H1 (cell line): ENCODE measurements around the gene RSKR. TPM values are rescaled to one million over a fixed set of nuclear protein-coding genes. Genes with fewer than 3 reads are reported as not detected.

ENCODE experiments used
- CTCF ChIA-PET: fragments of 300-600 bp; sonication (Branson Sonifier 250); formaldehyde crosslinking; loops from one replicate; lab custom pipeline; 2021; ENCODE audit not compliant: partially characterized antibody; lab: Charles Lee
- POLR2A ChIA-PET: fragments of 300-600 bp; sonication (Branson Sonifier 250); formaldehyde crosslinking; loops from one replicate; lab custom pipeline; 2021; ENCODE audit warnings: inconsistent platforms; ENCODE audit not compliant: partially characterized antibody; lab: Charles Lee
- DNase-seq, 2 experiments: peaks; one replicate each; pipeline versions ENCODE4 v3.0.0 to v3.0.0-alpha.2; 2010 to 2022; ENCODE audit warnings: low spot score in 2 of 2, low read depth in 1 of 2, mixed read lengths in 1 of 2
- FAIRE-seq: peaks from 2 replicates; lab custom pipeline; 2011; peaks lifted over from hg19 to GRCh38; lab: Jason Lieb, UNC
- H2AFZ ChIP-seq: 2 replicates; pipeline ENCODE4 v1.8.1; 2012; ENCODE audit warnings: low read length, inconsistent platforms
- H2AK5ac ChIP-seq: 2 replicates; pipeline ENCODE4 v1.6.1; 2013; ENCODE audit warnings: low read depth, low read length
- H2BK120ac ChIP-seq: replicated peaks from 2 replicates; pipeline ENCODE3; 2013; ENCODE audit warnings: low read depth, low read length, inconsistent platforms
- H2BK12ac ChIP-seq: 2 replicates; pipeline ENCODE4 v1.6.1; 2013; ENCODE audit warnings: low read depth, low read length
- H2BK15ac ChIP-seq: 2 replicates; pipeline ENCODE4 v1.6.1; 2013; ENCODE audit warnings: low read length
- H2BK20ac ChIP-seq: 2 replicates; pipeline ENCODE4 v1.6.1; 2013; ENCODE audit warnings: low read length
- H2BK5ac ChIP-seq: 2 replicates; pipeline ENCODE4 v1.6.1; 2013; ENCODE audit warnings: low read depth, low read length
- H3K14ac ChIP-seq: 2 replicates; pipeline ENCODE4 v1.6.1; 2013; ENCODE audit warnings: inconsistent platforms; ENCODE audit not compliant: insufficient read length
- H3K18ac ChIP-seq: 2 replicates; pipeline ENCODE4 v1.6.1; 2013; ENCODE audit warnings: low read length; ENCODE audit errors: extremely low read depth
- H3K23ac ChIP-seq: 2 replicates; pipeline ENCODE4 v1.6.1; 2013; ENCODE audit warnings: inconsistent platforms; ENCODE audit not compliant: insufficient read length
- H3K23me2 ChIP-seq: 2 replicates; pipeline ENCODE4 v1.6.1; 2013; ENCODE audit warnings: low read depth, low read length
- H3K27ac ChIP-seq: 2 replicates; pipeline ENCODE4 v1.6.1; 2011; ENCODE audit warnings: low read depth, low read length, inconsistent platforms
- H3K27me3 ChIP-seq, 4 experiments: replicated peaks in 1 of 4; 1 replicate in 1 of 4; 2 replicates in 3 of 4; pipeline versions ENCODE4 v1.6.1 to v1.8.1; 2011 to 2013; ENCODE audit warnings: low read length in 3 of 4, mild to moderate bottlenecking in 3 of 4, inconsistent platforms in 2 of 4, mixed read lengths in 2 of 4, moderate library complexity in 1 of 4; ENCODE audit not compliant: control insufficient read depth in 3 of 4, insufficient read depth in 3 of 4; ENCODE audit errors: extremely low read depth in 1 of 4
- H3K36me3 ChIP-seq, 4 experiments: 2 replicates each; pipeline versions ENCODE4 v1.6.1 to v1.8.1; 2011 to 2013; ENCODE audit warnings: mild to moderate bottlenecking in 4 of 4, low read length in 3 of 4, moderate library complexity in 2 of 4, control low read depth in 1 of 4, inconsistent platforms in 1 of 4; ENCODE audit not compliant: insufficient read depth in 4 of 4, control insufficient read depth in 2 of 4
- H3K4ac ChIP-seq: replicated peaks from 2 replicates; pipeline ENCODE3; 2013; ENCODE audit warnings: low read length, low read depth, mixed read lengths, inconsistent platforms; ENCODE audit not compliant: insufficient read length
- H3K4me1 ChIP-seq, 4 experiments: replicated peaks in 1 of 4; 1 replicate in 1 of 4; 2 replicates in 3 of 4; pipeline versions ENCODE4 v1.6.1 to v1.8.1; 2011 to 2013; ENCODE audit warnings: low read length in 3 of 4, inconsistent platforms in 2 of 4, mixed read lengths in 1 of 4; ENCODE audit not compliant: insufficient read depth in 4 of 4, control insufficient read depth in 3 of 4
- H3K4me2 ChIP-seq, 2 experiments: 2 replicates each; pipeline versions ENCODE4 v1.6.1 to v1.8.1; 2011 to 2013; ENCODE audit warnings: low read depth in 2 of 2, low read length in 2 of 2, control low read depth in 1 of 2, inconsistent platforms in 1 of 2, mild to moderate bottlenecking in 1 of 2; ENCODE audit not compliant: insufficient read depth in 1 of 2
- H3K4me3 ChIP-seq, 4 experiments: fragments of 200-600, 300-600 bp in 1 of 4; sonication (generic), shearing (Covaris generic), sonication (Bioruptor Twin) in 1 of 4; 2 replicates each; pipeline versions ENCODE4 v1.5.1 to v1.8.1; 2011 to 2016; ENCODE audit warnings: low read length in 4 of 4, low read depth in 3 of 4, control low read depth in 2 of 4, inconsistent platforms in 2 of 4, mild to moderate bottlenecking in 2 of 4, mixed read lengths in 1 of 4, moderate library complexity in 1 of 4; ENCODE audit not compliant: insufficient read depth in 2 of 4; ENCODE audit errors: extremely low read depth in 1 of 4
- H3K56ac ChIP-seq: replicated peaks from 2 replicates; pipeline ENCODE3; 2013; ENCODE audit warnings: low read depth, mild to moderate bottlenecking, mixed read lengths, low read length, inconsistent platforms; ENCODE audit not compliant: insufficient read length
- H3K79me1 ChIP-seq: 2 replicates; pipeline ENCODE4 v1.6.1; 2013; ENCODE audit warnings: low read depth, low read length, control low read depth
- H3K79me2 ChIP-seq, 2 experiments: 2 replicates each; pipeline versions ENCODE4 v1.6.1 to v1.8.1; 2012 to 2013; ENCODE audit warnings: low read length in 2 of 2, mild to moderate bottlenecking in 2 of 2, inconsistent platforms in 1 of 2; ENCODE audit not compliant: insufficient read depth in 2 of 2, control insufficient read depth in 1 of 2
- H3K9ac ChIP-seq, 4 experiments: replicated peaks in 1 of 4; 1 replicate in 1 of 4; 2 replicates in 3 of 4; pipeline versions ENCODE4 v1.6.1 to v1.8.1; 2011 to 2013; ENCODE audit warnings: low read depth in 3 of 4, low read length in 3 of 4, control low read depth in 2 of 4, mild to moderate bottlenecking in 2 of 4, moderate library complexity in 2 of 4, inconsistent platforms in 1 of 4; ENCODE audit errors: extremely low read depth in 1 of 4
- H3K9me3 ChIP-seq, 2 experiments: 2 replicates each; pipeline versions ENCODE4 v1.6.1 to v1.8.1; 2012 to 2013; ENCODE audit warnings: mild to moderate bottlenecking in 2 of 2, moderate library complexity in 2 of 2, control low read depth in 1 of 2, inconsistent platforms in 1 of 2, low read depth in 1 of 2, low read length in 1 of 2, mixed read lengths in 1 of 2; ENCODE audit not compliant: insufficient read depth in 2 of 2
- H4K20me1 ChIP-seq, 2 experiments: replicated peaks in 1 of 2; 2 replicates each; pipeline versions ENCODE3 to v1.8.1; 2011 to 2013; ENCODE audit warnings: inconsistent platforms in 2 of 2, low read length in 2 of 2, mild to moderate bottlenecking in 1 of 2; ENCODE audit not compliant: insufficient read depth in 2 of 2, control insufficient read depth in 1 of 2
- H4K5ac ChIP-seq: 2 replicates; pipeline ENCODE4 v1.6.1; 2013; ENCODE audit warnings: low read length, low read depth, mixed read lengths, inconsistent platforms; ENCODE audit not compliant: insufficient read length
- H4K8ac ChIP-seq: 2 replicates; pipeline ENCODE4 v1.8.0; 2013; ENCODE audit warnings: mild to moderate bottlenecking, moderate library complexity, low read length, inconsistent platforms; ENCODE audit not compliant: insufficient read depth; ENCODE audit errors: extremely low read depth
- H4K91ac ChIP-seq: replicated peaks from 2 replicates; pipeline ENCODE3; 2013; ENCODE audit warnings: low read length, mixed read lengths, inconsistent platforms; ENCODE audit not compliant: insufficient read length
- NRF1 ChIP-seq: IDR thresholded peaks from 2 replicates; pipeline ENCODE4 v1.6.1; 2011; ENCODE audit warnings: mild to moderate bottlenecking, low read depth, low read length, improper control_type of control experiment
- WGBS, 2 experiments: shearing (Covaris generic) in 1 of 2; methylation state at CpG; one replicate each; pipeline versions ENCODE4 v1.1.6 to v1.1.7; 2013 to 2015; ENCODE audit warnings: low lambda C conversion rate in 2 of 2, mixed read lengths in 2 of 2, inconsistent platforms in 1 of 2, low coverage in 1 of 2, missing lambda C conversion rate in 1 of 2; ENCODE audit not compliant: insufficient replicate concordance in 2 of 2, insufficient coverage in 1 of 2, insufficient read length in 1 of 2; ENCODE audit errors: extremely low coverage in 1 of 2, missing lambda C conversion rate in 1 of 2; 5-methylcytosine and 5-hydroxymethylcytosine counted together
- polyA plus RNA-seq, 7 experiments: library from polyadenylated mRNA; depleted of rRNA in 3 of 7; stranded (reverse) in 5 of 7; unstranded in 2 of 7; fragments of >200 nt in 5 of 7; fragments of 200-250 nt in 2 of 7; gene quantifications; 1 replicate in 5 of 7; 2 replicates in 1 of 7; 4 replicates in 1 of 7; pipeline versions ENCODE4 v1.2.1 to v1.2.3, GENCODE V29; 2011 to 2013; ENCODE audit warnings: missing spikeins in 2 of 7, mixed read lengths in 2 of 7
- total RNA-seq: library from RNA; stranded (reverse); fragmentation: NEBNext Ultra II Directional; extraction: Animal tissue kit (Norgen Biotek cat#: 25700); gene quantifications from 2 replicates; pipeline ENCODE4 v1.2.1, GENCODE V29; 2021

The RSKR gene
- total and polyA plus RNA-seq, 2 of the 8 experiments (the other 6 are each of a cell fraction or from before 2014, with no cell fraction given), result 24.1 to 28.5 TPM

- no peak overlapping the region for H3K14ac ChIP-seq
- no peaks in the 10 kb centered on the region for H3K23me2 ChIP-seq
- H3K27me3 ChIP-seq, result no peaks in the 10 kb centered on the region
- FAIRE-seq (no peak), DNase-seq (no peak)
- H2BK120ac ChIP-seq, result no peak overlapping the region
- H3K4me3 ChIP-seq, result no peak overlapping the region
- no peak overlapping the region for H3K4ac ChIP-seq
- no peaks in the 10 kb centered on the region for H3K79me1 ChIP-seq
- H3K4me2 ChIP-seq, result no peak overlapping the region
- no peak overlapping the region for H2BK15ac ChIP-seq
- no peak overlapping the region for H2AK5ac ChIP-seq
- H3K9me3 ChIP-seq, result no peaks in the 10 kb centered on the region
- WGBS, 2 experiments, result 84% methylated on average over 3 of the region's 3 CpGs; no CpG with 5 or more reads in 1 of the 2 experiments
- ChIA-PET POLR2A (interaction anchor here (1.4 kb wide), 1 partner anchor 11 kb away, joined by 6 read pairs; the partner anchor contains the start of gene UNC119), CTCF (interaction anchor here (0.6 to 1.1 kb wide), 2 partner anchors 15 to 51 kb away, joined by 3 to 4 read pairs; partner anchors contain the start of gene RSKR)
- no peak overlapping the region; a peak in 1 of 7 replicates for H3K9ac ChIP-seq
- H2BK20ac ChIP-seq, result no peak overlapping the region
- H3K36me3 ChIP-seq, result peaks cover 0 to 21% (median 15%) of the 10 kb centered on the region in 4 experiments; a peak in 7 of 8 replicates
- no peak for TF ChIP-seq NRF1
- H2BK12ac ChIP-seq, result no peak overlapping the region
- no peak overlapping the region for H3K18ac ChIP-seq
- H4K91ac ChIP-seq, result no peak overlapping the region
- peaks cover 0 to 2% of the 10 kb centered on the region in 2 experiments for H4K20me1 ChIP-seq
- H4K5ac ChIP-seq, result no peak overlapping the region
- H4K8ac ChIP-seq, result no peak overlapping the region
- H3K23ac ChIP-seq, result no peak overlapping the region
- no peak overlapping the region for H3K56ac ChIP-seq
- peaks cover 0 to 4% of the 10 kb centered on the region in 2 experiments; a peak in 1 of 4 replicates for H3K79me2 ChIP-seq
- H3K4me1 ChIP-seq, result no peaks in the 10 kb centered on the region
- H2BK5ac ChIP-seq, result no peak overlapping the region
- no peak overlapping the region for H3K27ac ChIP-seq
- H2AFZ ChIP-seq, result no peak overlapping the region
Measured at GRCh38 chr17:28563475-28563874, 50.5 kb downstream of the RSKR start.

Other genes starting within 250 kb of the RSKR start
- not detected in 2 replicates for gene SEBOX, start 249.0 kb downstream of the RSKR start, total RNA-seq
- gene SEBOX, start 249.0 kb downstream of the RSKR start, polyA plus RNA-seq (2011; rRNA removed), result not detected in 2 replicates
- not detected in 2 replicates for gene VTN, start 243.9 kb downstream of the RSKR start, total RNA-seq
- 0.18 and 0.38 TPM in 2 replicates for gene VTN, start 243.9 kb downstream of the RSKR start, polyA plus RNA-seq (2011; rRNA removed)
- 6.5 and 9.2 TPM in 2 replicates for gene SARM1, start 242.5 kb downstream of the RSKR start, total RNA-seq
- 5.8 and 6.1 TPM in 2 replicates for gene SARM1, start 242.5 kb downstream of the RSKR start, polyA plus RNA-seq (2011; rRNA removed)
- 7.1 and 8.7 TPM in 2 replicates for gene SLC46A1, start 208.0 kb downstream of the RSKR start, total RNA-seq
- 5.3 and 5.9 TPM in 2 replicates for gene SLC46A1, start 208.0 kb downstream of the RSKR start, polyA plus RNA-seq (2011; rRNA removed)
- gene SLC13A2, start 140.5 kb downstream of the RSKR start, total RNA-seq, result not detected in 2 replicates
- not detected in 2 replicates for gene SLC13A2, start 140.5 kb downstream of the RSKR start, polyA plus RNA-seq (2011; rRNA removed)
- gene FOXN1, start 107.8 kb downstream of the RSKR start, total RNA-seq, result not detected in 2 replicates
- gene FOXN1, start 107.8 kb downstream of the RSKR start, polyA plus RNA-seq (2011; rRNA removed), result not detected in 2 replicates
- 43.5 and 44.1 TPM in 2 replicates for gene UNC119, start 61.6 kb downstream of the RSKR start, total RNA-seq
- 94.4 and 122 TPM in 2 replicates for gene UNC119, start 61.6 kb downstream of the RSKR start, polyA plus RNA-seq (2011; rRNA removed)
- 47.4 and 50.6 TPM in 2 replicates for gene PIGS, start 42.7 kb downstream of the RSKR start, total RNA-seq
- gene PIGS, start 42.7 kb downstream of the RSKR start, polyA plus RNA-seq (2011; rRNA removed), result 44.3 and 72.7 TPM in 2 replicates
- gene ALDOC, start 37.3 kb downstream of the RSKR start, total RNA-seq, result 51.3 and 51.6 TPM in 2 replicates
- gene ALDOC, start 37.3 kb downstream of the RSKR start, polyA plus RNA-seq (2011; rRNA removed), result 103 and 134 TPM in 2 replicates
- gene SPAG5, start 15.2 kb downstream of the RSKR start, total RNA-seq, result 115 and 129 TPM in 2 replicates
- 51.7 and 57.1 TPM in 2 replicates for gene SPAG5, start 15.2 kb downstream of the RSKR start, polyA plus RNA-seq (2011; rRNA removed)
- gene BLTP2, start 31.0 kb upstream of the RSKR start, total RNA-seq, result 123 and 140 TPM in 2 replicates
- gene BLTP2, start 31.0 kb upstream of the RSKR start, polyA plus RNA-seq (2011; rRNA removed), result 80.9 and 94.9 TPM in 2 replicates
- gene SDF2, start 47.7 kb upstream of the RSKR start, total RNA-seq, result 43.6 and 44.8 TPM in 2 replicates
- 48.0 and 65.4 TPM in 2 replicates for gene SDF2, start 47.7 kb upstream of the RSKR start, polyA plus RNA-seq (2011; rRNA removed)
- gene SUPT6H, start 48.0 kb upstream of the RSKR start, total RNA-seq, result 59.9 and 62.4 TPM in 2 replicates
- 32.0 and 35.7 TPM in 2 replicates for gene SUPT6H, start 48.0 kb upstream of the RSKR start, polyA plus RNA-seq (2011; rRNA removed)
- gene PROCA1, start 97.7 kb upstream of the RSKR start, total RNA-seq, result 17.8 and 21.2 TPM in 2 replicates
- 26.3 and 42.3 TPM in 2 replicates for gene PROCA1, start 97.7 kb upstream of the RSKR start, polyA plus RNA-seq (2011; rRNA removed)
- 236 and 237 TPM in 2 replicates for gene RAB34, start 103.7 kb upstream of the RSKR start, total RNA-seq
- 305 and 317 TPM in 2 replicates for gene RAB34, start 103.7 kb upstream of the RSKR start, polyA plus RNA-seq (2011; rRNA removed)
- gene RPL23A, start 105.8 kb upstream of the RSKR start, total RNA-seq, result 2,145 and 2,163 TPM in 2 replicates
- gene RPL23A, start 105.8 kb upstream of the RSKR start, polyA plus RNA-seq (2011; rRNA removed), result 884 and 1,227 TPM in 2 replicates
- gene TLCD1, start 112.0 kb upstream of the RSKR start, total RNA-seq, result 40.7 and 45.3 TPM in 2 replicates
- 101 and 128 TPM in 2 replicates for gene TLCD1, start 112.0 kb upstream of the RSKR start, polyA plus RNA-seq (2011; rRNA removed)
- 14.9 and 16.8 TPM in 2 replicates for gene NEK8, start 114.6 kb upstream of the RSKR start, total RNA-seq
- 23.3 and 23.4 TPM in 2 replicates for gene NEK8, start 114.6 kb upstream of the RSKR start, polyA plus RNA-seq (2011; rRNA removed)
- gene TRAF4, start 129.8 kb upstream of the RSKR start, total RNA-seq, result 167 TPM in 2 replicates
- 170 and 282 TPM in 2 replicates for gene TRAF4, start 129.8 kb upstream of the RSKR start, polyA plus RNA-seq (2011; rRNA removed)
- gene FAM222B, start 228.6 kb upstream of the RSKR start, total RNA-seq, result 81.7 and 86.6 TPM in 2 replicates
- gene FAM222B, start 228.6 kb upstream of the RSKR start, polyA plus RNA-seq (2011; rRNA removed), result 42.1 and 63.9 TPM in 2 replicates
- gene ERAL1, start 240.8 kb upstream of the RSKR start, total RNA-seq, result 67.8 and 77.1 TPM in 2 replicates
- gene ERAL1, start 240.8 kb upstream of the RSKR start, polyA plus RNA-seq (2011; rRNA removed), result 122 and 143 TPM in 2 replicates